ENCODE data around the gene BRAF. TPM values are rescaled to one million over a fixed set of nuclear protein-coding genes. Genes with fewer than 3 reads are reported as not detected.
"Not testable (repeated sequence)": the region's sequence is repeated elsewhere in the genome, so short reads cannot be mapped to it uniquely, and the experiment has no call there.

The BRAF gene
- total RNA-seq, 2 experiments from 2014 or later: 49.9 to 57.8 TPM

DNA sequence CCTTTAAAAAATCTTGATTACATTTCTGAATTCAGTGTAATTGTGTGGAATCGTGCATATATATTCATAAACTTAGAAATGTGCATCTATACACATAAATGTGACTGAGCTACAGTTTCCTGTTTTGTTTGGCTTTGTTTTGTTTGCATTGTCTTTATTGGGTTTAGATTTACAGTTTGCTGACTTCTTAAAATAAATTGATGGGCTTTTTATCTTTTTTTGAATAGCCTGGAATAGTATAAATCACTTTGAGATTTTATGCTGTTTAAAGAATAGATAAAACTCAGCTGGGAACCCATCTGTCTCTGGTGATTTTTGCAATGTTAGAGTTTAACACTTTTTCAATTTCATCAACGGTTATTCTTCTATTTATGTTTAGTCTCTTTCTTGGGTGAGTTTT lies 21.2 kb upstream of the BRAF start:
- DNase-seq: no peak
- H3K4me1 Mint-ChIP-seq (ENCODE audit: low read depth): no peaks in the 10 kb centered on the region
- ChIA-PET CTCF (interaction anchor here (0.9 kb wide), 1 partner anchor 26 kb away, joined by 3 read pairs; no protein-coding TSS in a partner anchor), POLR2A (no interaction called here)
- no peaks in the 10 kb centered on the region for H3K9me3 Mint-ChIP-seq
- H3K27ac ChIP-seq (ENCODE audit: low read depth in 1 of 2, low read length in 2 of 2): no peak overlapping the region
- TF ChIP-seq, protein P1, sequence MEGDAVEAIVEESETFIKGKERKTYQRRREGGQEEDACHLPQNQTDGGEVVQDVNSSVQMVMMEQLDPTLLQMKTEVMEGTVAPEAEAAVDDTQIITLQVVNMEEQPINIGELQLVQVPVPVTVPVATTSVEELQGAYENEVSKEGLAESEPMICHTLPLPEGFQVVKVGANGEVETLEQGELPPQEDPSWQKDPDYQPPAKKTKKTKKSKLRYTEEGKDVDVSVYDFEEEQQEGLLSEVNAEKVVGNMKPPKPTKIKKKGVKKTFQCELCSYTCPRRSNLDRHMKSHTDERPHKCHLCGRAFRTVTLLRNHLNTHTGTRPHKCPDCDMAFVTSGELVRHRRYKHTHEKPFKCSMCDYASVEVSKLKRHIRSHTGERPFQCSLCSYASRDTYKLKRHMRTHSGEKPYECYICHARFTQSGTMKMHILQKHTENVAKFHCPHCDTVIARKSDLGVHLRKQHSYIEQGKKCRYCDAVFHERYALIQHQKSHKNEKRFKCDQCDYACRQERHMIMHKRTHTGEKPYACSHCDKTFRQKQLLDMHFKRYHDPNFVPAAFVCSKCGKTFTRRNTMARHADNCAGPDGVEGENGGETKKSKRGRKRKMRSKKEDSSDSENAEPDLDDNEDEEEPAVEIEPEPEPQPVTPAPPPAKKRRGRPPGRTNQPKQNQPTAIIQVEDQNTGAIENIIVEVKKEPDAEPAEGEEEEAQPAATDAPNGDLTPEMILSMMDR (IDR thresholded peaks at IDR 0.05): no peak
- no peaks in the 10 kb centered on the region for H3K9me3 ChIP-seq (ENCODE audit: control insufficient read depth in 1 of 2, insufficient read depth in 1 of 2, low read length in 2 of 2)
- H3K4me3 ChIP-seq (ENCODE audit: low read length): no peak overlapping the region
- no peak overlapping the region for H3K27ac Mint-ChIP-seq
- no peak for ATAC-seq (ENCODE audit: poor library complexity)
- H3K36me3 Mint-ChIP-seq (ENCODE audit: low read depth): no peaks in the 10 kb centered on the region
- no peaks in the 10 kb centered on the region for H3K36me3 ChIP-seq (ENCODE audit: insufficient read depth, low read length)
- H3K4me3 Mint-ChIP-seq: no peak overlapping the region
- H3K27me3 ChIP-seq (ENCODE audit: control insufficient read depth in 1 of 2, insufficient read depth in 2 of 2, low read length in 2 of 2): no peaks in the 10 kb centered on the region
- H3K4me1 ChIP-seq (ENCODE audit: insufficient read depth, low read length): no peaks in the 10 kb centered on the region
- H3K27me3 Mint-ChIP-seq: peaks cover 14% of the 10 kb centered on the region
- intact Hi-C loops (cut with DNase I, micrococcal nuclease): no loop called here

DNA sequence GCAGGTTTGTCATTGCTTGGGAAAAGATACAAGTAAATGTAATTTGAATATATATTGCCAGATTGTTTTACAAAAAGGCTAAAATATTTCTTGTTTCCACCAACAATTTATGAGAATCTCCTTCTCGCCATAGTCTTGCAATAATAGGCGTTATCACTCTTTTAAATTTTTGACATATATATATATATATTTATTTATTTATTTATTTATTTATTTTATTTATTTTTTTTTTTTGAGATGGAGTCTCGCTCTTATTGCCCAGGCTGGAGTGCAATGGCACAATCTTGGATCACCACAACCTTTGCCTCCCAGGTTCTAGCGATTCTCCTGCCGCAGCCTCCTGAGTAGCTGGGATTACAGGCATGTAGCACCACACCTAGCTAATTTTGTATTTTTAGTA lies 17.5 kb upstream of the BRAF start:
- H3K4me1 Mint-ChIP-seq (ENCODE audit: low read depth); H3K27ac ChIP-seq (ENCODE audit: low read depth in 1 of 2, low read length in 2 of 2); H3K27me3 ChIP-seq (ENCODE audit: control insufficient read depth in 1 of 2, insufficient read depth in 2 of 2, low read length in 2 of 2); intact Hi-C loops (cut with DNase I, micrococcal nuclease); H3K9me3 Mint-ChIP-seq; H3K36me3 ChIP-seq (ENCODE audit: insufficient read depth, low read length); H3K4me3 ChIP-seq (ENCODE audit: low read length); H3K9me3 ChIP-seq (ENCODE audit: control insufficient read depth in 1 of 2, insufficient read depth in 1 of 2, low read length in 2 of 2); POLR2A ChIA-PET; H3K27me3 Mint-ChIP-seq; H3K27ac Mint-ChIP-seq; H3K4me1 ChIP-seq (ENCODE audit: insufficient read depth, low read length); CTCF ChIA-PET; DNase-seq; H3K36me3 Mint-ChIP-seq (ENCODE audit: low read depth); H3K4me3 Mint-ChIP-seq; ATAC-seq (ENCODE audit: poor library complexity): not testable (repeated sequence)

DNA sequence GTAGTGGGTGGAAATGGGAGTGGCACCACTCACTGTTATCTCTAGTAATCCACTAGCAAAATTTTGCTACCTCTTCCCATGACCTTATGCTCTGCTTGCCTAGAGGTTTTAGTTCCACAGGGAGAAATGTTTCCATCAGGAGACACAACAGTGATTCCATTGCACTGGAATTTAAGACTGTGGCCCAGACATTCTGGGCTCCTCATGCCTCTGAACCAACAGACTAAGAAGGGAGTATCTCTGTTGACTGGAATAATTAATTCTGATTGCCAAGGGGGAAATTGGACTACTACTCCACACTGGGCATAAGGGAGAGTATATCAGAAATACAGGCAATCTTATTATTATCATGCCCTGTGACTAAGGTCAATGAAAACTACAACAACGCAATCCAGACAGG lies 16.2 kb upstream of the BRAF start:
- POLR2A ChIA-PET: no interaction called here
- H3K27me3 Mint-ChIP-seq: peaks cover 10% of the 10 kb centered on the region
- intact Hi-C loops (cut with DNase I, micrococcal nuclease): no loop called here
- no peak for DNase-seq
- CTCF ChIA-PET: no interaction called here
- Histone ChIP-seq H3K9me3 (ENCODE audit: control insufficient read depth in 1 of 2, insufficient read depth in 1 of 2, low read length in 2 of 2) (no peaks in the 10 kb centered on the region), H3K27ac (ENCODE audit: low read depth in 1 of 2, low read length in 2 of 2) (no peak overlapping the region), H3K4me3 (ENCODE audit: low read length) (no peak overlapping the region), H3K4me1 (ENCODE audit: insufficient read depth, low read length) (no peaks in the 10 kb centered on the region), H3K36me3 (ENCODE audit: insufficient read depth, low read length) (no peaks in the 10 kb centered on the region), H3K27me3 (ENCODE audit: control insufficient read depth in 1 of 2, insufficient read depth in 2 of 2, low read length in 2 of 2) (no peaks in the 10 kb centered on the region)
- TF ChIP-seq, protein P1 (IDR thresholded peaks at IDR 0.05): no peak
- H3K27ac Mint-ChIP-seq: no peak overlapping the region
- H3K36me3 Mint-ChIP-seq (ENCODE audit: low read depth): no peaks in the 10 kb centered on the region
- no peaks in the 10 kb centered on the region for H3K4me1 Mint-ChIP-seq (ENCODE audit: low read depth)
- no peak overlapping the region for H3K4me3 Mint-ChIP-seq
- H3K9me3 Mint-ChIP-seq: no peaks in the 10 kb centered on the region
- no peak for ATAC-seq (ENCODE audit: poor library complexity)

DNA sequence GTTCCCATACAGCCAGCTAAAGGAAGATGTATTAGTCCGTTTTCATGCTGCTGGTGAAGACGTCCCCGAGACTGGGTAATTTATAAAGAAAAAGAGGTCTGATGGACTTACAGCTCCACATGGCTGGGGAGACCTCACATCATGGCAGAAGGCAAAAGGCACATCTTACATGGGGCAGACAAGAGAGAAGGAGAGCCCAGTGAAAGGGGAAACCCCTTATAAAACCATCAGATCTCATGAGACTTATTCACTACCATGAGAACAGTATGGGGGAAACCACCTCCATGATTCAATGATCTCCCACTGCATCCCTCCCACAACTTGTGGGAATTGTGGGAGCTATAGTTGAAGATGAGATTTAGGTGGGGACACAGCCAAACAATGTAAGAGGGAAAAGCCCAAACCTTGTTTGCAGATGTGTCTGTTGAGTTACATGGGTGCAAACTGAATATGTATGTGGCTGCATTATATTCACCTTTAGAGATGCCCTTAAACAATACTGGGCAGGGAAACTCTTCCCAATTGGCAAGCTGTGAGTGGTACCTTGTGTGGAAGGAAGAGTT lies 13.1 kb upstream of the BRAF start:
- H3K9me3 Mint-ChIP-seq: no peaks in the 10 kb centered on the region
- no peaks in the 10 kb centered on the region for H3K36me3 Mint-ChIP-seq (ENCODE audit: low read depth)
- H3K4me1 Mint-ChIP-seq (ENCODE audit: low read depth): no peaks in the 10 kb centered on the region
- POLR2A ChIA-PET: no interaction called here
- Histone ChIP-seq H3K27ac (ENCODE audit: low read depth in 1 of 2, low read length in 2 of 2) (no peak overlapping the region), H3K4me1 (ENCODE audit: insufficient read depth, low read length) (no peaks in the 10 kb centered on the region), H3K9me3 (ENCODE audit: control insufficient read depth in 1 of 2, insufficient read depth in 1 of 2, low read length in 2 of 2) (no peaks in the 10 kb centered on the region), H3K27me3 (ENCODE audit: control insufficient read depth in 1 of 2, insufficient read depth in 2 of 2, low read length in 2 of 2) (no peaks in the 10 kb centered on the region), H3K36me3 (ENCODE audit: insufficient read depth, low read length) (no peaks in the 10 kb centered on the region), H3K4me3 (ENCODE audit: low read length) (no peak overlapping the region)
- no peak overlapping the region for H3K27ac Mint-ChIP-seq
- ATAC-seq (ENCODE audit: poor library complexity) (no peak), DNase-seq (no peak)
- H3K27me3 Mint-ChIP-seq: peaks cover 15% of the 10 kb centered on the region
- CTCF ChIA-PET: interaction anchor here (0.6 kb wide), 1 partner anchor 110 kb away, joined by 3 read pairs; no protein-coding TSS in a partner anchor
- no peak overlapping the region for H3K4me3 Mint-ChIP-seq
- TF ChIP-seq, protein P1 (IDR thresholded peaks at IDR 0.05): no peak
- intact Hi-C loops (cut with DNase I, micrococcal nuclease): no loop called here

Measured in CD4-positive, alpha-beta T cell (primary cell).